Measurements from ENCODE around the gene ERAL1.
"Not testable (repeated sequence)": the region's sequence is repeated elsewhere in the genome, so short reads cannot be mapped to it uniquely, and the experiment has no call there.

ERAL1 gene

DNA sequence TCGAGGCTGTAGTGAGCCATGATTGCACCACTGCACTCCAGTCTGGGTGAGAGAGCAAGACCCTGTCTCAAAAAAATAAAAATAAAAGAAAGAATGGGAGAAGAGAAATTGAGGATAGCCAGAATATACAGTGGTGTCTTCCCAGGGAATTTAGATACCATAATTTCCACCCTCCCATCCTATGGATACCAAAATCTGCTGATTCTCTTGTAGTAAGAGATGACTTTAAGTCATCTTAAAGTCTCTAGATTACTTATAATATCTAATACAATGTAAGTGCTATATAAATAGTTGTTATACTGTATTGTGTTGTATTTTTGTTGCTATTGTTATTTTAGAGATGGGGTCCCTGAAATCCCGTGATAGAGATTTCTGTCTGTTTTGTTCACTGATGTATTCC, 1.5 kb upstream of the ERAL1 start:
- DNase-seq (ENCODE audit: low read depth): no peak

DNA sequence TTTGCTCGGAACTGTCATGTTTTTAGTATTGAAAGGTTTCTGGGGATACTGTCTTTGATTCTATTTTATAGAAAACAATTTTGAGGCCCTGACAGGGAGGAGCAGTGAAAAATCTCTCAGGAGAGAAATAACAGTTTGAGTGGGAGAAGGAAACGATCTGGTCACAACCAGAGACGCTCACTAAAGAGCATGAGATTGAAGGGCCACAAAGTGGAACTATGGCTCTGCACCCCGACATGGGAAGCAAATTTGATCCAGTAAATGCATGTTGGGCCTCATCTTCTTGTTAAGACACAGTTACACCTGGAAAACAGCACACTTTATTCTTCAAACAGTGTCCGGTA, 492 bp downstream of the ERAL1 start:
- no peak for DNase-seq (ENCODE audit: low read depth)

DNA sequence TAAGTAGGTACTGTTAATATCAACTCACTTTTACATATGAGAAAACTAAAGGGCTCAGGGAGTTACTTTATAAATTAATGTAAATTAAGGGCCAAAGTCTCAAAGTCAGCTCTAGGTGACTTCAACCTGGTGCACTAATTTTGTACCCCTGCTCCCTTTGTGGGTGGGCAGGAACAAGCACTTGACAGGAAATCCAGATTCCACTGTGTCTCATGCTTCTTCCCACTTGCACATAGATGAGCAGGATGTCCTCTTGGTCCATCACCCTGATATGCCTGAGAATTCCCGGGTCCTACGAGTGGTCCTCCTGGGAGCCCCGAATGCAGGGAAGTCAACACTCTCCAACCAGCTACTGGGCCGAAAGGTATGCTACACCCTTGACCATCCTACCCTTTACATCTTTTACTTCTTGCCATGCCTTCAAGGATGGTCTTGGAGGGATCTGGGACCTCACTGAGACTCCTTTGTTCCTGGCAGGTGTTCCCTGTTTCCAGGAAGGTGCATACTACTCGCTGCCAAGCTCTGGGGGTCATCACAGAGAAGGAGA, 1.3 kb downstream of the ERAL1 start:
- DNase-seq (ENCODE audit: low read depth): no peak

DNA sequence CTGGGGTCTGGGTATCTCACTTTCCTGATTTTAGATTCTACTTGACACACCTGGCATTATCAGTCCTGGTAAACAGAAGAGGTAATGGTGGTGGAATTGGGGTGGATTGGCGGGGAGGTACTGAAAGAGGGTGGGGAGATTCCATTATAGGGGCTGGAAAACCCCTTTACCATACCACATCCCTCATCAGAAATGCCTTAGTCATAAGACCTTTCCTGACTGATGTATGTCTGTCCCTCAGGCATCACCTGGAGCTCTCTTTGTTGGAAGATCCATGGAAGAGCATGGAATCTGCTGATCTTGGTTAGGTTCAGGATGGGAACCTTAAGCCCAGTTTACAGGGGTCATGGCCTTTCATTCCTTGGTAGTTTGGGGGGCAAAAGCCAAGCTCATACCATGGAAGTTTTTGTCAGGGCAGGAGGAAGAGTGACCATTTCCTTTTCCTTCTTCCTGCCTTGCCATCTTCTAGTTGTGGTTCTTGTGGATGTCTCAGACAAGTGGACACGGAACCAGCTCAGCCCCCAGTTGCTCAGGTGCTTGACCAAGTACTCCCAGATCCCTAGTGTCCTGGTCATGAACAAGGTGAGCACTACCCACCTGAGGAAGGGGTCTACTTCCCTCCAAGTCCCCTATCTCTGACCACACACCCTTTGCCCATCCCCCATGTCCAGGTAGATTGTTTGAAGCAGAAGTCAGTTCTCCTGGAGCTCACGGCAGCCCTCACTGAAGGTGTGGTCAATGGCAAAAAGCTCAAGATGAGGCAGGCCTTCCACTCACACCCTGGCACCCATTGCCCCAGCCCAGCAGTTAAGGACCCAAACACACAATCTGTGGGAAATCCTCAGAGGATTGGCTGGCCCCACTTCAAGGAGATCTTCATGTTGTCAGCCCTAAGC, 3.3 kb downstream of the ERAL1 start:
- DNase-seq (ENCODE audit: low read depth): no peak

DNA sequence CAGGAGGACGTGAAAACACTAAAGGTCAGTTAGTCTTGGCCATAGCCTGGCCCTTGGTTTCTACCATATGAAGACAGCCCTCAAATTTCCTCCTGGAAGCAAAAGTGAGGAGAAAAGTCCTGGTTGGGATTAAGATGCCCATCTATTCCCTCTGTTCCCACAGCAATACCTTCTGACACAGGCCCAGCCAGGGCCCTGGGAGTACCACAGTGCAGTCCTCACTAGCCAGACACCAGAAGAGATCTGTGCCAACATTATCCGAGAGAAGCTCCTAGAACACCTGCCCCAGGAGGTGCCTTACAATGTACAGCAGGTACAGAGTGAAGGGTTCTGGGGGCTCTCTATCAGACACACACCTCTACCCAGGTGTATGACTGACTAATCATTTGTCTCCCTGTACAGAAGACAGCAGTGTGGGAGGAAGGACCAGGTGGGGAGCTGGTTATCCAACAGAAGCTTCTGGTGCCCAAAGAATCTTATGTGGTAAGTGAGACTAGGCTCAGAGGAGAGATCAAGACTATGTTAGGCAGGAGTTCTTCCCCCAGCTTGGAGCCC, 4.1 kb downstream of the ERAL1 start:
- DNase-seq (ENCODE audit: low read depth): no peak

DNA sequence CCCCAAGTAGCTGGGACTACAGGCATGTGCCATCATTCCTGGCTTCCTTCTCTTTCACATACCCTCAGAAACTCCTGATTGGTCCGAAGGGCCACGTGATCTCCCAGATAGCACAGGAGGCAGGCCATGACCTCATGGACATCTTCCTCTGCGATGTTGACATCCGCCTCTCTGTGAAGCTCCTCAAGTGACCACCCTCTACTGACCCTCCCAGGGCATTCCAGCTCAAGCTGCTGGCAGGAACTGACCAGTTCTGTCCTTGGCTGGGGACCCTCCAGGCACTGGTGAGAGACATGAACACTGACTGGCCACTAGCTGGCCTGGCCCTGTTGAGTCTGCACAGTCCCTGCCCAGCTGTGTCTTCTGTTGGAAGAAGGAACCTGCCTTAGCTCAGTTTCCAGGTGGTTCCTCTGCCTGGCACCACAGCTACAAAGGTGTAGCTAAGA, 5.6 kb downstream of the ERAL1 start:
- DNase-seq (ENCODE audit: low read depth): no peak

DNA sequence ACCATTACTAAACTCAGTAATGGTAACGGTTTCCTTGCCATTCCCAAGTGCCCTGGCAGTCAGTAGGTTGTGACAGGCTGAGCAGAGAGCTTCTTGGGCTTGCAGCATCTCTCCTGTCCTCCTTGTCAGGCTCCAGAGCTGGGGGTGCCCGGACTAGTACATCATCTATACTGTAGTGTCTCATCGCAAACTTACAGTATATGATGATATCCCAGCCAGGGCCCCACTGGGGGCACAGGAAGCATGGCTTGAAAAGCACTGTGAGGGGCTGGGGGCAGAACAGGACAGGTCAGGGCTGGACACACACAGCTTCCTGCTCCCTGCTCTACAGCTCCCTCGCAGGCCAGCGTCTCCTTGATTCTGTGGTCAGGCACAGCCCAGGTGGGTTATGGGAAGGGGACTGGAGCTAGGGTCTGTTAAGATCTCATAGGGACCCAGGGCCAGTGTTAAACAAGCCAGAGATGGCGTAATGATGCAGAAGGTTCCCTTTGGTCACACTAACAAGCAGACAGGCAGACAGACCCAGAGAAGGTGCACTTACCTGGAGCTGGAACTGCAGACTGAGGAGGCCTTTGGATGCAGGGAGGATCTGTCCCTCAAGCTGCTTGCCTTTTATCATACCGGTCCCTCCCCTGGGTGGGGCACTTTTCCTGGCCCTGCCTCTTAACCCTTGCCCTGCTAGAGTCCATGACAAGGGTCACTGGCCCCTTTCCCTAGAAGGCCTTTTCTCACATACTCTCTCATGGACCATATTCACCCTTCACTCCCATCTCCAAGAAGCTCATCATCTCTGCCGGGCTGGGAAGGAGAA, 6.8 kb downstream of the ERAL1 start:
- no peak for DNase-seq (ENCODE audit: low read depth)

DNA sequence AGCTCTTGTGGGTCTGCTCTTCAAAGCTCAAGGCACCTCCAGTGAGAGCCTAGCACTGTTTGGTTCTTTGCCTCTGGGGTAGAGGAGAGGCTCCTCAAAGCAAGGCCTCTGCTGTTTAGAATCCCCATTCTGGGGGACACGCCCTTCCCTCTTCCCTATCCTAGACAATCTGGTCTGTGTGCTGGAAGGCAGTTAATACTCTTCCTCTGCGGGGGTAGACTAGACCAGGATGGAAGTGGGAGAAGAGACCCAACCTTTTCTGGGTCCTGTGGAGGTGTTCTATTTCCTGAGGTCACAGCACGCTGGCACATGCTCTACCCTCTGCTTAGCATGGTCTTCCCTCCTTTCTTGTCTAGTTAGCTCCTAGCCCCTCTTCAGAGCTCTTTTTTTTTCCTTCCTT, 7.7 kb downstream of the ERAL1 start:
- no peak for DNase-seq (ENCODE audit: low read depth)

DNA sequence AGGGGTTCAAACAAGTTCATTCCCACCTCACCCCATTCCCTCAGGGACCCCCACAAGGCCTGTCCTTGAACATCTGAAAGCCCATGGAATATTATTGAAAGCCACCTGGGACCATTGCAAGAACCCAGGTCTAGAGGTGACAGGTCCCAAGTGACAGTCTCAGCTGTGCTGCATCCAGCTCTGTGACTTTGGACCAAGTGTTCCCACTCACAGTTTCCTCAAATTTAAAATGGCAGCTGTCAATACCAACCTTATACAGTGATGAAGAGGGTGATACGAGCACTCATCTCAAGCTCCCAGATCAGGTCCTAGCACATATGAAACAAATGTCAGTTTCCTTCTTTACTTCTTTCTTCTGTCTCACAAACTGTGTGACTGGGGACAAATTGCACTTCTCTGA, 9.1 kb downstream of the ERAL1 start:
- DNase-seq (ENCODE audit: low read depth): no peak

DNA sequence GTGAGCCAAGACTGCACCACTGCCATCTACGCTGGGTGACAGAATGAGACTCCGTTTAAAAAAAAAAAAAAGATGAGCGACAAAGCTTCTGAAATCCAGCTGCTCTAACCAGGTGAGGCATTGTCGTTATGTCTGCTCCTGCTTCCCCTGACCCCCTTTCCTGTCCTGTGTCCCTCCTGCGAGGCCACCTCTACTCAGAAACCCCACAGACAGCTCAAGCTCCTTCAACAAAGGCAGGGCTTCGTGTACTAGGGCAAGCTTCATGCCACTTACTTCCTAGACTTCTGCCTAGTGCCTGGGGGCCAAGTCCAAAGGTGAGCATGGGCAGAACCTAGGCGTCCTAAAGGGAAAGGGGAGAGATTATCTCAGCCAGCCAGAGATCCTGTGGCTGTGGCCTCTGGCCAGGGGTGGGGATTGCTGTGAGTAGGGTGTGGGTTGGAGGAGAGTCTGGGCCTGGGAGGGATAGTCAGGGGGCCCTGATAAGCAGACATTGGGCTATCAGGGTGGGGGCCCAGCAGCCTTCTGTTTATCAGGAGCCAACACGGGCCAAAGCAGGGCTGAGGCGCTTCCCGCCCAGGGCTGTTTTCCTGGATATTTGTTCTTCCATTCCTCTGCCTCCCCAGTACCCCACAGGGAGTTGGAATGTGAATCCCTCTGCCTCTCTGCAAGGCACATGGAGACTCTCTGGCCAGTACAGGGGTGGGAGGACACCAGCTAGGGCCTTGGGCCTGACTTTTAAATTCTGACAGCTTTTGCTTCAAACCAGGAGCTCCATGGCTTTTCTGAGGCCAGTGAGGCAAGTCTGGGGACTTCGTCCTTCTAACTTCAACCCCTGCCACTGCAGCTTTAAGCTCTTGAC, 10.4 kb downstream of the ERAL1 start:
- no peak for DNase-seq (ENCODE audit: low read depth)

DNA sequence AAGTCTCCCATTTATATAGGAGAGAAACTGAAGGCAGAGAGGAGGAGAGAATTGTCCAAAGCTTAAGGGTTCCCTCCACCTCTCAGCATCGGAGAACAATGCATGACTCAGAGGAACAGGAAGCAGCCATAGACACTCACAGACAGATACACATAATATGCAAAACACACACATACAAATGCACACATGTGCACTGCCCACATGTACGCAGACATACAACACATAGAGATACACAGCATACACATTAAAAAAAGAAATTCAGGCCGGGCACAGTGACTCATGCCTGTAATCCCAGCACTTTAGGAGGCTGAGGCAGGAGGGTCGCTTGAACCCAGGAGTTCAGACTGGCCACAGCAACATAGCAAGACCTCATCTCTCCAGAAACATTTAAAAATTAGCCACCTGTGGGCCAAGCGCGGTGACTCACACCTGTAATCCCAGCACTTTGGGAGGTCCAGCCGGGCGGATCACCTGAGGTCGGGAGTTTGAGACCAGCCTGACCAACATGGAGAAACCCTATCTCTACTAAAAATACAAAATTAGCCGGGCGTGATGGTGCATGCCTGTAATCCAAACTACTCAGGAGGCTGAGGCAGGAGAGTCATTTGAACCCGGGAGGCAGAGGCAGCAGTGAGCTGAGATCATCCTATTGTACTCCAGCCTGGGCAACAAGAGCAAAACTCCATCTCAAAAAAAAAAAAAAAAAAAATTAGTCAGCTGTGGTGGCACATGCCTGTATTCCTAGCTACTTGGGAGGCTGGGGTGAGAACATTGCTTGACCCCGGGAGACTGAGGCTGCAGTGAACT, 11.3 kb downstream of the ERAL1 start:
- no peak for DNase-seq (ENCODE audit: low read depth)

DNA sequence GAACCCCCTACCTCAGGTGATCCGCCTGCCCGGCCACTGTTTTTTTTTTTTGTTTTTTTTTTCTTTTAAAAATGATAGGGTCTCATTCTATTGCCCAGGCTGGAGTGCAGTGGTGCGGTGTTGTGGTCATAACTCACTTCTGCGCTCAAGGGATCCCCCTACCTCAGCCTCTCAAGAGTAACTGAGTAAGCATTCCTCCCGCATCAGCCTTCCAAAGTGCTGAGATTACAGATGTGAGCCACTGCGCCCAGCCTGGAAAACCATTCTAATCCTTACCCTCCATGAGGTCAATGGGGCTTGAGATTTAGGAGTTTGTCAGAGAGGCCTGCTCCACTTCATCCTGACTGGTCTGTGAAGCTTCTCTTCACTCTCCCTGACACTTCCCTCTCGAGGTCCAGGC, 12.5 kb downstream of the ERAL1 start:
- no peak for DNase-seq (ENCODE audit: low read depth)

DNA sequence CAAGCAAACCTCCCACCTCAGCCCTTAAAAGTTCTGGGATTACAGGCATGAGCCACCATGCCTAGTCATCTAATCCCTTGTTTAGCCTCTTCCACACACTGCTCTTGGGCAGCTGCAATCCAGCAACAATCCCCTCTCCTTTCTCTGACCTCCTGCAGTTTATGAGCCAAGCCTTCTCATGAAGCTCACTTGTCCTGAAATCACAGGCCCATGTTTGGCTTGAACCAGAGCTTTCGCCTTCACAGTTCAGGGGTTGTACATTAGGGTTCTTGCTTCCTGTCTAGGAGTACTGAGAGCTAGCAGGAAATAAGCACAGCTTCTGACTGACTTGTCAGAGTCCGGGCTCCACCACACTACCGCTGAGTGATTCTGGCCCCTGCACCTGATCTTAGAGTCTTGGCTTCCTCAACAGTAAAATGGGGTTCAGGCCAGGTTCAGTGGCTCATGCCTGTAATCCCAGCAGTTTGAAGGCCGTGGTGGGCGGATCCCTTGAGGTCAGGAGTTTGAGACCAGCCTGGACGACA, 16.3 kb downstream of the ERAL1 start:
- no peak for DNase-seq (ENCODE audit: low read depth)

DNA sequence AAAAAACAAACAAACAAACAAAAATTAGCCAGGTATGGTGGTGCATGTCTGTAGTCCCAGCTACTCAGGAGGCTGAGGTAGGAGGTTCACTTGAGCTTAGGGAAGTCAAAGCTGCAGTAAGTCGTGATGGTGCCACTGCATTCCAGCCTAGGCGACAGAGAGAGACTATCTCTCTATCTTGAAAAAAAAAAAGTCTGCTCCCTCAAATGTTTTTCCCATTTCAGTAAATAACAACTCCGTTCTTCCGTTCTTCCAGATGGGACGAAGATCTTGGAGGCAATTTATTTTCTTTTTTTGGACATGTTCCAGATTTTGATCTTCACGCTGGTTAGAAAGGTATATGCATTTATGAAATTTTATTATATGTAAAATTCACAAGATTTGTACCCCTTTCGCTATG, 19.0 kb downstream of the ERAL1 start:
- no peak for DNase-seq (ENCODE audit: low read depth)

DNA sequence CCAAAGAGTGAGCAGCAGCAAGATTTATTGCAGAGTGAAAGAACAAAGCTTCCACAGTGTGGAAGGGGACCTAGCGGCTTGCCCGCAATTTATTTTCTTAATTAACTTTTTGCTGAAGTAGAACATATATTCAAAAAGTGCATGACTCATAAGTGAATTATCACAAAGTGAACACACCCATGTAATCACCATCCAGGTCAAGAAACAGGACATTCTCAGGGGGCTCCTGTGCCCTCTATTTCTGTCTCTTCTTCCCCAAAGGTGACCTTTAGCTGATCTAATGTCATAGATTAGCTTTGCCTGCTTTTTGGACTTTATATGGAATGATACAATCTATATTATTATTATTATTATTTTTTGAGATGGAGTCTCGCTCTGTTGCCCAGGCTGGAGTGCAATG, 19.9 kb downstream of the ERAL1 start:
- no peak for DNase-seq (ENCODE audit: low read depth)

DNA sequence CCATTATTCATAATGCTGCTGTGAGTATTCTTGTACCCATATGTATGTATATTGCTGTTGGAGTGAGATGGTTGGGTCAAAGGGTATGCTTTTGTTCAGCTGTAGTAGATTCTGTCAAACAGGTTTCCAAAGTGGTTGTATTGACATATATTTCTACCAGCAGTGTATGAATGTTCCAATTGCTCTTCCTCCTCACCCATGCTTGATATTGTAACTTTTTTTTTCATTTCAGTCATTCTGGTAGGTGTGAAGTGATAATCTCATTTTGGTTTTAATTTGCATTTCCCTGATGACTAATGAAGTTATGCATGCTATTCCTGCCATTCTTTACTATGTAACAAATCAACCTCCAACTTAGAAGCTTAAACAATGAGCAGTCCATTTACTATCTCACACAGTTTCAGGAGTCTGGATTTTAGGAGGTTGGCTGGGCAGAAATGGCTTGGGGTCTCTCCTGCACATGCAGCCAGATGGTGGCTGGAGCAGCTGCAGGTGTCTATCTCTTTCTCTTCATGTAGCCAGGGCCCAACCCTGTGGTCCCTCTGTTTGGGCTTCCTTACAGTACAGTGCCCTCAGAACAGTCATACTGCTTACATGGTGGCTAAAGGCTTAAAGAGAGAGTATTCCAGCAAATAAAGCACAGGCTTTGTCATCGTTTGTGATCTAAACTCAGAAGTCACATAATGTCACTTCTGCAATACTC, 21.2 kb downstream of the ERAL1 start:
- no peak for DNase-seq (ENCODE audit: low read depth)

DNA sequence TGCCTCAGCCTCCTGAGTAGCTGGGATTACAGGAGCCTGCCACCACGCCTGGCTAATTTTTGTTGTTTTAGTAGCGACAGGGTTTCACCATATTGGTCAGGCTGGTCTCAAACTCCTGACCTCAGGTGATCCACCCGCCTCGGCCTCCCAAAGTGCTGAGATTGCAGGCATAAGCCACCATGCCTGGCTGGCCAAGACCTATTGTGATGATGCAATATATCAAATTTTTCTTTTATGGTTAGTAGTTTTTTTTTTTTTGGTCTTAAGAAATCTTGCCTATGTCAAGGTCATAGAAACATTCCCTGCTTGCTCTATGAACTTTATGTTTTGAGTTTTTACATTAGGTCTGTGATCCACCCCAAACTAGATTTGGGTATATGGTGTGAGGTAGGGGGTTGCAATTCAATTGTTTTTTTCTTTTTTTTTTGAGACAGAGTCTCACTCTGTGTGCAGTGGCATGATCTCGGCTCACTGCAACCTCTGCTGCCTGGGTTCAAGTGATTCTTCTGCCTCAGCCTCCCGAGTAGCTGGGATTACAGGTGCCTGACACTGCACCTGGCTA, 22.4 kb downstream of the ERAL1 start:
- DNase-seq (ENCODE audit: low read depth): not testable (repeated sequence)

DNA sequence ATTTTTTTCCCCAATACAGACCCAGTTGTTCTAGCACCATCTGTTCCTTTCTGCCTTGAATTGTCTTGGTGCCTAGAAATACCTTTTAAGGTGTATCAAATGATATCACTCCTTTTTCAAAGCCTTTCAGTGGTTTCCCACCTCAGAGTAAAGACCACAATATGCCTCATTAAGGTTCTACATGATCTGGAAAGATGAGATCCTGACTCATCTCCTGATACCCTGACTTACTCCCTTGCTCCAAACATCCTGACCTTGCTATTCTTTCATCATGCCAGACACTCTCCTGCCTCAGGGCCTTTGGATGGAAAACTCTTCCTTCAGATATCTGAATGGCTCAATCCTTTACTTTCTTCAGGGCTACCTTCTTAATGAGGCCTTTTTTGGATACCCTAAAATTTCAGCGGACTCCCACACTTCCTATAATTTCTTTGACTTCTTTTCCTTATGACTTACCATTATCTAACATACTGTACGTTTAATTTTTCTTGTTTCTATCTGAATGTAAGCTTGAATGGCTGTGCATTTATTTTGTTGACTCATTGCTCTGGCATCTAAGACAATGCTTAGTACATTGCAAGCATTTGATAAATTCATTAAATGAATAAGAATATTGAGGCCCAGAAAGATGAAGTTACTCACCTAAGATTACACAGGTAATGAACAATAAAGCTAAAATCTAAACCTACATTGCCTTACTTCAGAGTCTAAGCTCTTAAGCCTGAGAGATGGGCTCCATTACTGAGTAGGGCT, 23.5 kb downstream of the ERAL1 start:
- no peak for DNase-seq (ENCODE audit: low read depth)

DNA sequence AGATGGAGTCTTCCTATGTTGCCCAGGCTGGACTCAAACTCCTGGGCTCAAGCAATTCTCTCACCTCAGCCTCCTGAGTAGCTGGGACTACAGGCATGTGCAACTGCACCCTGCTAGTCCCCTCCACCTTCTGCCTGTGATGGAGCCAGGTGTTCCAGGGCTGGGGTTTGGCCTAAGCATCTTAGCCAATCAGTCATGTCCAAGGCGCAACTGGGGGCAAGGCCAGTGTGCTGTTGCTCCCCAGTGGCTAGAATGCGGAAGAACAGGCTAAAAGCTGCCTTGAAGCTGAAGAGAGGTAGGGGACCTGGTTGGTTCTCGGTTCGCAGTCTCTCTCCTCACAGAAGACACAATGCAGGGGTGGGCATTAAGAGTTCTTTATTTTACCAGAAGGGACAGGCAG, 24.2 kb downstream of the ERAL1 start:
- peak; percentile 26 for DNase-seq (ENCODE audit: low read depth)
